ENCODE results near the gene SPOP.
"Not testable (repeated sequence)": the region's sequence is repeated elsewhere in the genome, so short reads cannot be mapped to it uniquely, and the experiment has no call there.

SPOP gene

GRCh38 chr17:49572806-49573420, 105.0 kb downstream of the SPOP start:
- no peak for DNase-seq (ENCODE audit: low read depth in 2 of 2)

GRCh38 chr17:49572226-49572625, 105.7 kb downstream of the SPOP start:
- no peak for DNase-seq (ENCODE audit: low read depth in 2 of 2)

GRCh38 chr17:49571764-49572163, 106.1 kb downstream of the SPOP start:
- no peak for DNase-seq (ENCODE audit: low read depth in 2 of 2)

- no peak for DNase-seq (ENCODE audit: low read depth in 2 of 2)
Observed at GRCh38 chr17:49571283-49571682, 106.6 kb downstream of the SPOP start.

GRCh38 chr17:49570540-49571242, 107.2 kb downstream of the SPOP start:
- no peak for DNase-seq (ENCODE audit: low read depth in 2 of 2)

- not testable (repeated sequence) for DNase-seq (ENCODE audit: low read depth in 2 of 2)
Observed at GRCh38 chr17:49568695-49569047, 109.2 kb downstream of the SPOP start.

- peak; percentile 57 to 86 for DNase-seq (ENCODE audit: low read depth in 2 of 2)
Observed at GRCh38 chr17:49567871-49568694, 109.8 kb downstream of the SPOP start.

- no peak for DNase-seq (ENCODE audit: low read depth in 2 of 2)
Observed at GRCh38 chr17:49567104-49567521, 110.8 kb downstream of the SPOP start.

GRCh38 chr17:49566668-49567071, 111.2 kb downstream of the SPOP start:
- no peak for DNase-seq (ENCODE audit: low read depth in 2 of 2)

- DNase-seq (ENCODE audit: low read depth in 2 of 2), result no peak
Observed at GRCh38 chr17:49565948-49566491, 111.9 kb downstream of the SPOP start.

GRCh38 chr17:49564638-49565037, 113.3 kb downstream of the SPOP start:
- DNase-seq (ENCODE audit: low read depth in 2 of 2), result no peak

- no peak for DNase-seq (ENCODE audit: low read depth in 2 of 2)
Observed at GRCh38 chr17:49557312-49558024, 120.4 kb downstream of the SPOP start.

- DNase-seq (ENCODE audit: low read depth in 2 of 2), result peak; percentile 60 to 82
Observed at GRCh38 chr17:49556223-49556943, 121.5 kb downstream of the SPOP start.

- DNase-seq (ENCODE audit: low read depth in 2 of 2), result no peak
Observed at GRCh38 chr17:49555495-49556222, 122.2 kb downstream of the SPOP start.

GRCh38 chr17:49554694-49555494, 123.0 kb downstream of the SPOP start:
- DNase-seq (ENCODE audit: low read depth in 2 of 2), result no peak

GRCh38 chr17:49553676-49554335, 124.1 kb downstream of the SPOP start:
- DNase-seq (ENCODE audit: low read depth in 2 of 2), result no peak

- DNase-seq (ENCODE audit: low read depth in 2 of 2), result no peak
Observed at GRCh38 chr17:49552070-49552751, 125.7 kb downstream of the SPOP start.
